Measurements from ENCODE around the gene EFNA5.

DNA sequence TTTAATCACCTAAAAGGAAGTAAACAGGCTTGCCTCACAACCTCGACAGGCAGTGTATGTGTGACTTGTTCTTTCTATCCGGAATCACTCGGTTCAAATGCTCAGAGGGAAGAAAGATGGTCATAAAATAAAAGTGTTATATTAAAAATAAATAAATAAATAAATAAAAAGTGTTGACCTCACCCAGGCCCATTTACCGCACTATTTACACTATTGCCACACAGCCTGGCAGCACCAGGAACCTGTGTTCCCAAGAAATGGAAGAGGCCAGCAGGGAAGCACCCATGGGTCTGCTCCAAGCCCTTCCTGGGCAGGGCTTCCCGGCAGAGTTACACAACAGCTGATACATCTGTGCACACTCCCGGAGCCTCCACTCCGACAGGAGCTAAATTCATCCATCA is 127.9 kb downstream of the EFNA5 start:
- TF ChIP-seq, protein P1, sequence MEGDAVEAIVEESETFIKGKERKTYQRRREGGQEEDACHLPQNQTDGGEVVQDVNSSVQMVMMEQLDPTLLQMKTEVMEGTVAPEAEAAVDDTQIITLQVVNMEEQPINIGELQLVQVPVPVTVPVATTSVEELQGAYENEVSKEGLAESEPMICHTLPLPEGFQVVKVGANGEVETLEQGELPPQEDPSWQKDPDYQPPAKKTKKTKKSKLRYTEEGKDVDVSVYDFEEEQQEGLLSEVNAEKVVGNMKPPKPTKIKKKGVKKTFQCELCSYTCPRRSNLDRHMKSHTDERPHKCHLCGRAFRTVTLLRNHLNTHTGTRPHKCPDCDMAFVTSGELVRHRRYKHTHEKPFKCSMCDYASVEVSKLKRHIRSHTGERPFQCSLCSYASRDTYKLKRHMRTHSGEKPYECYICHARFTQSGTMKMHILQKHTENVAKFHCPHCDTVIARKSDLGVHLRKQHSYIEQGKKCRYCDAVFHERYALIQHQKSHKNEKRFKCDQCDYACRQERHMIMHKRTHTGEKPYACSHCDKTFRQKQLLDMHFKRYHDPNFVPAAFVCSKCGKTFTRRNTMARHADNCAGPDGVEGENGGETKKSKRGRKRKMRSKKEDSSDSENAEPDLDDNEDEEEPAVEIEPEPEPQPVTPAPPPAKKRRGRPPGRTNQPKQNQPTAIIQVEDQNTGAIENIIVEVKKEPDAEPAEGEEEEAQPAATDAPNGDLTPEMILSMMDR (IDR thresholded peaks at IDR 0.05), result no peak
- TF ChIP-seq POLR2A (IDR thresholded peaks at IDR 0.05), result no peak

Measured in prostate gland (tissue), 2 donors.